Heart right ventricle (tissue), 16 donors: Measurements from ENCODE around the gene RAB8B. TPM values are rescaled to one million over a fixed set of nuclear protein-coding genes. Genes with fewer than 3 reads are reported as not detected.

Experiments
- ATAC-seq, 8 donors: fragments of 200-7000 bp; cut with Tn5 transposase; one replicate each; pipeline ENCODE4 v1.9.1; 2020; ENCODE audit warnings: mild to moderate bottlenecking in 8 of 8, moderate library complexity in 8 of 8, moderate number of reproducible peaks in 1 of 8
- DNase-seq, 2 donors: peaks; one replicate each; pipeline ENCODE4 v3.0.0-alpha.2; 2020
- H3K27ac ChIP-seq, 10 donors: fragments of 200-600 bp; sonication (generic) in 2 of 10; one replicate each; pipeline versions ENCODE4 v1.5.0 to v1.8.0; 2020 to 2022; ENCODE audit warnings: mild to moderate bottlenecking in 3 of 10
- H3K27me3 ChIP-seq, 7 donors: fragments of 200-600 bp; one replicate each; pipeline ENCODE4 v1.8.0; 2021 to 2022; ENCODE audit warnings: mild to moderate bottlenecking in 2 of 7
- H3K36me3 ChIP-seq, 9 donors: fragments of 200-600 bp; sonication (generic) in 1 of 9; one replicate each; pipeline versions ENCODE4 v1.5.0 to v1.8.0; 2020 to 2022; ENCODE audit warnings: mild to moderate bottlenecking in 2 of 9
- H3K4me1 ChIP-seq, 9 donors: fragments of 200-600 bp; sonication (generic) in 1 of 9; one replicate each; pipeline versions ENCODE4 v1.5.0 to v1.8.0; 2020 to 2022; ENCODE audit warnings: mild to moderate bottlenecking in 4 of 9
- H3K4me3 ChIP-seq, 10 donors: fragments of 200-600 bp; sonication (generic) in 2 of 10; one replicate each; pipeline versions ENCODE4 v1.5.0 to v1.8.0; 2020 to 2022; ENCODE audit warnings: mild to moderate bottlenecking in 7 of 10, moderate library complexity in 2 of 10
- H3K9me3 ChIP-seq, 11 donors: fragments of 200-600 bp in 10 of 11; sonication (generic) in 2 of 11; one replicate each; pipeline versions ENCODE4 v1.5.0 to v1.8.0; 2013 to 2022; ENCODE audit warnings: mild to moderate bottlenecking in 2 of 11, control low read depth in 1 of 11, moderate library complexity in 1 of 11
- WGBS, 2 donors: extraction: QIAGEN DNeasy Blood & Tissue Kit; methylation state at CpG; one replicate each; pipeline ENCODE4 v1.1.7; 2013; ENCODE audit warnings: inconsistent platforms in 1 of 2; 5-methylcytosine and 5-hydroxymethylcytosine counted together
- intact Hi-C, 10 donors: fragments of 100-400 bp; cut with DNase I; formaldehyde crosslinking; loops; one replicate each; pipeline versions ENCODE4 v1.11.1 to v1.14.2; 2022
- polyA plus RNA-seq, 2 donors: library from polyadenylated mRNA; stranded (reverse); fragments of 200-250 nt; gene quantifications; one replicate each; pipeline ENCODE4 v1.2.3, GENCODE V29; 2013
- total RNA-seq, 10 donors: library from RNA; stranded (reverse); fragmentation: NEBNext Ultra II Directional in 3 of 10; extraction: Animal tissue kit (Norgen Biotek cat#: 25700) in 3 of 10; gene quantifications; one replicate each; pipeline versions ENCODE4 v1.2.1 to v1.2.4, GENCODE V29; 2021 to 2023
- TF ChIP-seq, protein P1 (sequence below), 9 donors: fragments of 200-600 bp; sonication (generic) in 2 of 9; IDR thresholded peaks; one replicate each; pipeline versions ENCODE4 v1.5.0 to v1.8.0; 2021 to 2022; ENCODE audit warnings: antibody characterized with exemption in 9 of 9, mild to moderate bottlenecking in 5 of 9, moderate library complexity in 1 of 9
- donor health status: Arrhythmogenic right ventricular cardiomyopathy.
- donor health status: ischemic (EF 13 %, LVEDD 7.1; RV severe dilation, severe dysfunction).
- donor health status: healthy with polysubstance abuse.
- donor health status: DM: no; HTN: yes; CAD: no.
- donor health status: DM: no; HTN: no; CAD: no.
- donor health status: ischemic (EF 25% LVEDD 6.9; RV normal size, moderate dysfunction).
- donor health status: ischemic (EF 25% LVEDD 5.7; RV mildly dilated, moderate dysfunction).
- donor health status: healthy.
- donor health status: DM: yes; HTN: yes; CAD: no.
- donor health status: Ischemic cardiomyopathy.
- donor health status: ischemic (EF 35%, LVEDD 5.7; RV mildly dilated, moderate dysfunction).
- donor health status: nonischemic (EF 11% LVEDD 7.7; RV severe dilation, severe dysfunction).
- donor health status: DM: yes; HTN: yes; CAD: no.
- donor health status: PGD.
- donor health status: ischemic (EF 29% LVEDD 5.4; RV normal size, mild dysfunction).
- donor health status: nonischemic (EF 23%, LVEDD 6.1; RV moderate dilation, normal function).

Gene RAB8B
- total and polyA plus RNA-seq, 12 donors = 4.4 to 27.7 (median 6.9) TPM

DNA sequence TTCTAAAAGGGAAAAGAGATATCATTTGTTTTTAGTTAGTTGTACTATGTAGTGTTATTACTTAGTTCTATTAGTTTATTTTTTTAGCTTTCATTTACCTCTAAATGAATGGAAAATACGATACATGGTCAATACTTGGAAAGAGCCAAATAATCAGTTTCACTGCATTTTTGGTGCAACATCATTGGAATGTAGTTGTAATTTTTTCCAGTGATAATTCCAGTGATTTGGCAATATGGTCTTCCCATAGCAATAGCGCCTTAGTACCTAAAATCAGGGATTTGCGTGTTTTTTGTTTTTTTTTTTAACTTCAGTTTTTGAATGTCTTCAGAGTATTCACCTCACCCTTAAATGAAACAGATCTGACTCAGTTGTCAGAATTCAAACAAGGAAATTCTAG is 41.8 kb downstream of the RAB8B start:
- WGBS, 2 donors = 95 to 99% methylated on average over 3 of the region's 3 CpGs
- DNase-seq (no peak), ATAC-seq (no peak)
- peak overlapping the region in 1 of 10 donors; percentile 82 for H3K27ac ChIP-seq
- no peaks in the 10 kb centered on the region for H3K9me3 ChIP-seq
- no peaks in the 10 kb centered on the region for H3K27me3 ChIP-seq
- peaks cover 0 to 80% (median 33%) of the 10 kb centered on the region in 9 donors for H3K4me1 ChIP-seq
- peaks cover 0 to 4% (median 0%) of the 10 kb centered on the region in 9 donors for H3K36me3 ChIP-seq
- TF ChIP-seq, protein P1, sequence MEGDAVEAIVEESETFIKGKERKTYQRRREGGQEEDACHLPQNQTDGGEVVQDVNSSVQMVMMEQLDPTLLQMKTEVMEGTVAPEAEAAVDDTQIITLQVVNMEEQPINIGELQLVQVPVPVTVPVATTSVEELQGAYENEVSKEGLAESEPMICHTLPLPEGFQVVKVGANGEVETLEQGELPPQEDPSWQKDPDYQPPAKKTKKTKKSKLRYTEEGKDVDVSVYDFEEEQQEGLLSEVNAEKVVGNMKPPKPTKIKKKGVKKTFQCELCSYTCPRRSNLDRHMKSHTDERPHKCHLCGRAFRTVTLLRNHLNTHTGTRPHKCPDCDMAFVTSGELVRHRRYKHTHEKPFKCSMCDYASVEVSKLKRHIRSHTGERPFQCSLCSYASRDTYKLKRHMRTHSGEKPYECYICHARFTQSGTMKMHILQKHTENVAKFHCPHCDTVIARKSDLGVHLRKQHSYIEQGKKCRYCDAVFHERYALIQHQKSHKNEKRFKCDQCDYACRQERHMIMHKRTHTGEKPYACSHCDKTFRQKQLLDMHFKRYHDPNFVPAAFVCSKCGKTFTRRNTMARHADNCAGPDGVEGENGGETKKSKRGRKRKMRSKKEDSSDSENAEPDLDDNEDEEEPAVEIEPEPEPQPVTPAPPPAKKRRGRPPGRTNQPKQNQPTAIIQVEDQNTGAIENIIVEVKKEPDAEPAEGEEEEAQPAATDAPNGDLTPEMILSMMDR (IDR thresholded peaks at IDR 0.05) = no peak
- no peak overlapping the region for H3K4me3 ChIP-seq
- intact Hi-C loops = no loop called here

DNA sequence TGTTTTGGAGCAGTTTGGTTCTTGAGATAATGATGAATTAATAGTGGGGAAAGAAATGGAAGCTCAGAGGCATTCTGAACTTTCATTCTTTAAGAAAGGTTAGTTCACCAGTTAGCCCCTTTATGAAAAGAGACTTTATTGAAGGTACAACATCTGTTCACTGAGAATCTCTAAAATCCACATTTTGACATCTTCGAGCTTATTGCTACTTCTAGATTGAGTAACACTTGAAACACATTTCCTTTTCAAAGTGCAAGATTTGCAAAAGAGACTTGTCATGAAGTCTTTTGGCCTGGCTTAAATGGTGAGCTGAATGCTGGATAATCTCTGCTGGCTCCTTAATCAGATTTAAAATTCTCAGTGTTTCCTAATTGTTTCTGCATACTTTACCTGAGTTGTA is 42.3 kb downstream of the RAB8B start:
- peak overlapping the region in 1 of 10 donors; percentile 82 for H3K27ac ChIP-seq
- no peaks in the 10 kb centered on the region for H3K36me3 ChIP-seq
- H3K4me3 ChIP-seq = no peak overlapping the region
- WGBS, 2 donors = 77 to 82% methylated on average over 1 of the region's 1 CpG
- intact Hi-C loops = no loop called here
- H3K9me3 ChIP-seq = no peaks in the 10 kb centered on the region
- peaks cover 0 to 80% (median 32%) of the 10 kb centered on the region in 9 donors for H3K4me1 ChIP-seq
- H3K27me3 ChIP-seq = no peaks in the 10 kb centered on the region
- TF ChIP-seq, protein P1 (IDR thresholded peaks at IDR 0.05) = no peak
- DNase-seq = no peak
- ATAC-seq = no peak

DNA sequence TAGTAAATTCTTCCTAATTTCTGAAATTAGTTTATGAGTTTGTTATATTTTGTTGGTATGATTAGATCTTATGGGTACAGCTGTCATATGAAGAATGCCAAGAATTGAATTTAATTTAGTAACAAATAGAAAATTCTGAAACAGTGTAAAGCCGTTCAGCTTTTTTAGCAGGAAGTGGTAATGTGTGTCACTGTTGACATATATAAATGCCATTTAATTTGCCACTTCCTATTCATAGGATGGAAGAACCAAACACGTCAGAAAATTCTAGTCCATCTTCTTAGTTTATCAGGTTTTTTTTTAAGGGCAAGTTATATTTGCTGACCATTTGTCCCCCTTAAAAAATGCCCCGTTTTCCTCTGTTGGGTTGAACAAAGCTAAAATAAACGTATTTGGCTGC is 43.0 kb downstream of the RAB8B start:
- no peaks in the 10 kb centered on the region for H3K27me3 ChIP-seq
- H3K36me3 ChIP-seq = no peaks in the 10 kb centered on the region
- WGBS, 2 donors = 74 to 80% methylated on average over 4 of the region's 4 CpGs
- DNase-seq (no peak), ATAC-seq (no peak)
- H3K4me1 ChIP-seq = peaks cover 0 to 80% (median 28%) of the 10 kb centered on the region in 9 donors
- TF ChIP-seq, protein P1 (IDR thresholded peaks at IDR 0.05) = no peak
- peak overlapping the region in 1 of 10 donors; percentile 82 for H3K27ac ChIP-seq
- H3K4me3 ChIP-seq = no peak overlapping the region
- no peaks in the 10 kb centered on the region for H3K9me3 ChIP-seq
- intact Hi-C loops = no loop called here

DNA sequence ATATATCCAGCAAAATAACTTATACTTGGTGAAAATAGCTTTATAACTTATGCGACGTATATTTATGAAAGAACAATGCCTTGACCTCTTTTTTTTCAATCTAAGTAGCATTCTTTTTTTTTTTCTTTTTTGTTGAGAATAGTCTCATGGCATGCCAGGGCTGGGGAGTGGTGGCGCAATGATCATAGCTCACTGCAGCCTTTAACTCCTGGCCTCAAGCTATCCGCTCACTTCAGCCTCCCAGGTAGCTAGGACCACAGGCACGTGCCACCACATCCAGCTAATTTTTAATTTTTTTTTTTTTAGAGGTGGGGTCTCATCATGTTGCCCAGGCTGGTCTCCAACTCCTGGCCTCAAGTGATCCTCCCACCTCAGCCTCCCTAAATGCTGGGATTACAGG is 43.5 kb downstream of the RAB8B start:
- Histone ChIP-seq H3K27me3 (no peaks in the 10 kb centered on the region), H3K9me3 (peaks cover 0 to 4% (median 0%) of the 10 kb centered on the region in 11 donors), H3K4me1 (peaks cover 0 to 80% (median 28%) of the 10 kb centered on the region in 9 donors), H3K27ac (peak overlapping the region in 5 of 10 donors; percentile 31 to 82 (median 64)), H3K4me3 (no peak overlapping the region), H3K36me3 (no peaks in the 10 kb centered on the region)
- DNase-seq = no peak
- intact Hi-C loops = no loop called here
- TF ChIP-seq, protein P1 (IDR thresholded peaks at IDR 0.05) = no peak
- ATAC-seq = no peak
- 97% methylated on average over 5 of the region's 5 CpGs for WGBS, 2 donors
